Astrocyte (in vitro differentiated cells and primary cell): ENCODE measurements around the gene MFNG. TPM values are rescaled to one million over a fixed set of nuclear protein-coding genes. Genes with fewer than 3 reads are reported as not detected.

Experiments used
- DNase-seq: peaks from one replicate; pipeline ENCODE4 v3.0.0-alpha.2; 2010; ENCODE audit warnings: low read depth
- FAIRE-seq: peaks from 2 replicates; lab custom pipeline; 2011; peaks lifted over from hg19 to GRCh38; lab: Jason Lieb, UNC
- H2AFZ ChIP-seq: 2 replicates; pipeline ENCODE4 v1.6.0; 2012; ENCODE audit warnings: low read depth, low read length, inconsistent platforms
- H3K27ac ChIP-seq: 2 replicates; pipeline ENCODE4 v1.5.1; 2011; ENCODE audit warnings: low read depth, low read length, inconsistent platforms
- H3K27me3 ChIP-seq: 2 replicates; pipeline ENCODE4 v1.6.0; 2011; ENCODE audit warnings: low read length, inconsistent platforms; ENCODE audit not compliant: insufficient read depth
- H3K36me3 ChIP-seq: 2 replicates; pipeline ENCODE4 v1.5.1; 2011; ENCODE audit warnings: low read length, inconsistent platforms; ENCODE audit not compliant: insufficient read depth
- H3K4me1 ChIP-seq: 2 replicates; pipeline ENCODE4 v1.5.1; 2011; ENCODE audit warnings: low read length, inconsistent platforms; ENCODE audit not compliant: insufficient read depth
- H3K4me2 ChIP-seq: 2 replicates; pipeline ENCODE4 v1.6.0; 2012; ENCODE audit warnings: low read length, inconsistent platforms
- H3K4me3 ChIP-seq: 2 replicates; pipeline ENCODE4 v1.5.1; 2011; ENCODE audit warnings: low read depth, mild to moderate bottlenecking, low read length, inconsistent platforms; ENCODE audit not compliant: insufficient read depth
- H3K79me2 ChIP-seq: 2 replicates; pipeline ENCODE4 v1.6.0; 2012; ENCODE audit warnings: mild to moderate bottlenecking, low read length, inconsistent platforms; ENCODE audit not compliant: insufficient read depth
- H3K9ac ChIP-seq: 2 replicates; pipeline ENCODE4 v1.6.0; 2012; ENCODE audit warnings: mild to moderate bottlenecking, low read length, inconsistent platforms
- H3K9me3 ChIP-seq: 2 replicates; pipeline ENCODE4 v1.5.1; 2012; ENCODE audit warnings: low read depth, mild to moderate bottlenecking, low read length, inconsistent platforms; ENCODE audit not compliant: insufficient read depth
- H4K20me1 ChIP-seq: 2 replicates; pipeline ENCODE4 v1.6.0; 2012; ENCODE audit warnings: low read length, inconsistent platforms; ENCODE audit not compliant: insufficient read depth
- H3K27ac Mint-ChIP-seq: one replicate; pipeline ENCODE4 v1.8.0; 2021; ENCODE audit warnings: mild to moderate bottlenecking, mixed read lengths; ENCODE audit not compliant: unreplicated experiment
- H3K27me3 Mint-ChIP-seq: one replicate; pipeline ENCODE4 v1.8.0; 2021; ENCODE audit warnings: low read depth, mixed read lengths; ENCODE audit not compliant: unreplicated experiment
- H3K36me3 Mint-ChIP-seq: one replicate; pipeline ENCODE4 v1.8.0; 2021; ENCODE audit warnings: low read depth, mixed read lengths; ENCODE audit not compliant: unreplicated experiment
- H3K4me1 Mint-ChIP-seq: one replicate; pipeline ENCODE4 v1.8.0; 2021; ENCODE audit warnings: low read depth, mixed read lengths; ENCODE audit not compliant: unreplicated experiment
- H3K4me3 Mint-ChIP-seq: one replicate; pipeline ENCODE4 v1.8.0; 2021; ENCODE audit warnings: mild to moderate bottlenecking, moderate library complexity, mixed read lengths; ENCODE audit not compliant: unreplicated experiment
- H3K9me3 Mint-ChIP-seq: one replicate; pipeline ENCODE4 v1.8.0; 2021; ENCODE audit warnings: mild to moderate bottlenecking, mixed read lengths; ENCODE audit not compliant: unreplicated experiment
- CTCF ChIP-seq: IDR thresholded peaks from 2 replicates; pipeline ENCODE4 v1.5.1; 2011; ENCODE audit warnings: low read depth, mild to moderate bottlenecking, inconsistent platforms, low read length, moderate library complexity; ENCODE audit not compliant: insufficient read depth
- EZH2 ChIP-seq: IDR thresholded peaks from 2 replicates; pipeline ENCODE4 v1.6.1; 2012; ENCODE audit warnings: mild to moderate bottlenecking, low read length, inconsistent platforms; ENCODE audit not compliant: insufficient read depth
- total RNA-seq: library from RNA; stranded (reverse); gene quantifications from 2 replicates; pipeline ENCODE4 v1.2.1, GENCODE V29; 2021

Gene MFNG
- total RNA-seq, 1 donor from 2014 or later: 1.4 TPM

- Mint-ChIP-seq H3K4me1 (peaks cover 19% of the 10 kb centered on the region), H3K27me3 (peaks cover 27% of the 10 kb centered on the region), H3K27ac (no peak overlapping the region), H3K36me3 (peaks cover 8% of the 10 kb centered on the region), H3K4me3 (no peak overlapping the region), H3K9me3 (peaks cover 22% of the 10 kb centered on the region)
- Histone ChIP-seq H4K20me1 (no peaks in the 10 kb centered on the region), H3K4me3 (peak overlapping the region; percentile 13), H3K36me3 (no peaks in the 10 kb centered on the region), H3K4me2 (peak overlapping the region; percentile 81), H3K4me1 (peaks cover 33% of the 10 kb centered on the region), H3K27ac (peak overlapping the region; percentile 94), H3K9me3 (peaks cover 14% of the 10 kb centered on the region), H2AFZ (no peak overlapping the region), H3K9ac (no peak overlapping the region), H3K27me3 (peaks cover 2% of the 10 kb centered on the region), H3K79me2 (no peaks in the 10 kb centered on the region)
- FAIRE-seq (no peak), DNase-seq (no peak)
- TF ChIP-seq EZH2 (no peak), CTCF (no peak)
Observed at GRCh38 chr22:37430941-37431340, 55.2 kb downstream of the MFNG start.

- H3K27me3 ChIP-seq: peaks cover 8% of the 10 kb centered on the region
- Mint-ChIP-seq H3K9me3 (peaks cover 15% of the 10 kb centered on the region), H3K4me1 (peaks cover 22% of the 10 kb centered on the region), H3K4me3 (peak overlapping the region; percentile 47), H3K36me3 (no peaks in the 10 kb centered on the region), H3K27ac (peak overlapping the region; percentile 84), H3K27me3 (peaks cover 44% of the 10 kb centered on the region)
- H3K36me3 ChIP-seq: no peaks in the 10 kb centered on the region
- TF ChIP-seq CTCF (peak; percentile 66), EZH2 (no peak)
- DNase-seq: peak; percentile 24
- H3K27ac ChIP-seq: no peak overlapping the region
- H3K4me2 ChIP-seq: no peak overlapping the region
- H3K4me1 ChIP-seq: peaks cover 34% of the 10 kb centered on the region
- H4K20me1 ChIP-seq: peaks cover 4% of the 10 kb centered on the region
- peaks cover 14% of the 10 kb centered on the region for H3K9me3 ChIP-seq
- FAIRE-seq: no peak
- no peak overlapping the region for H3K9ac ChIP-seq
- H3K4me3 ChIP-seq: no peak overlapping the region
- no peak overlapping the region for H2AFZ ChIP-seq
- H3K79me2 ChIP-seq: no peaks in the 10 kb centered on the region
Observed at GRCh38 chr22:37428649-37429586, 57.3 kb downstream of the MFNG start.
